ENCODE results near the gene MAP4K5.
A peak's percentile ranks its signal among the peaks of the same experiment; 100 is the strongest.

DNA sequence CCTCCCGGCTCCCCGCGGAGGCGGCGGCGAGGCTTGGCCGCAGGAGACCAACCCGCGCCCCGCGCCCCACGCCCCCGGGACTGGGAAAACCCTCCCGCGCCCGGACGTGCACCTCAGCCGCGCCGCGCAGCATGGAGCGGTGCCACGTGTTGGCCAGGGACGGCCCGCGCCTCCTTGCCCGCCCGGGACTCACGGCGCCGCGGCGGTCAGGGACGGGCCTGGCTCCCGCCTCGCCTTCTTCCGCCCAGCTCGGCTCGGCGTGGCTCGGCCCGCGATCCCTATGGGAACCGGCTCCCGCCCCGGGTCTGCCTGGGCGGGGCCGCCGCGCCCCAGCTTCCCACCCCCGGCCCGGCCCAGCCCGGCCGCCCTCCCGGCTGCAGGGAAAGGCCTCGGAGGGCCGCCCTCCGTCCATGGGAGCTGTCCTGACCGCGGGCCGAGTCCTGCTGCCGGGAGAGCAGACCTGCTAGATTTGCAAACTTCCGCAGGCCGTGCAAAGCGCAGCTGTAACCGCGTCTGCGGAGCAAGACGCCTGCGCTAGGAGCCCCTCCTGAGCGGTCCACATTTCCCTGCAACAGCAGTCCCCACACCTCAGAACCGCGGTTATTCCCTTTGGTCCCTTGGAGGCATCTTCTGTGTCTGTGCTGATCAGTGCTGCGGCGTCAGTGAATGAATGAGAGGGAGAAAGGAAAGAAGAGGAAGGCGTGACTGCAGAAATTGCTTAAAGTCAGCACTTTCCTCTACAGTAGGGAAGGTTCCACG is 135.6 kb downstream of the MAP4K5 start, which contains the start of gene CDKL1:
- TF ChIP-seq, protein P1, sequence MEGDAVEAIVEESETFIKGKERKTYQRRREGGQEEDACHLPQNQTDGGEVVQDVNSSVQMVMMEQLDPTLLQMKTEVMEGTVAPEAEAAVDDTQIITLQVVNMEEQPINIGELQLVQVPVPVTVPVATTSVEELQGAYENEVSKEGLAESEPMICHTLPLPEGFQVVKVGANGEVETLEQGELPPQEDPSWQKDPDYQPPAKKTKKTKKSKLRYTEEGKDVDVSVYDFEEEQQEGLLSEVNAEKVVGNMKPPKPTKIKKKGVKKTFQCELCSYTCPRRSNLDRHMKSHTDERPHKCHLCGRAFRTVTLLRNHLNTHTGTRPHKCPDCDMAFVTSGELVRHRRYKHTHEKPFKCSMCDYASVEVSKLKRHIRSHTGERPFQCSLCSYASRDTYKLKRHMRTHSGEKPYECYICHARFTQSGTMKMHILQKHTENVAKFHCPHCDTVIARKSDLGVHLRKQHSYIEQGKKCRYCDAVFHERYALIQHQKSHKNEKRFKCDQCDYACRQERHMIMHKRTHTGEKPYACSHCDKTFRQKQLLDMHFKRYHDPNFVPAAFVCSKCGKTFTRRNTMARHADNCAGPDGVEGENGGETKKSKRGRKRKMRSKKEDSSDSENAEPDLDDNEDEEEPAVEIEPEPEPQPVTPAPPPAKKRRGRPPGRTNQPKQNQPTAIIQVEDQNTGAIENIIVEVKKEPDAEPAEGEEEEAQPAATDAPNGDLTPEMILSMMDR (IDR thresholded peaks at IDR 0.05), result peak in 1 of 5 experiments; percentile 8
- TF ChIP-seq POLR2A (IDR thresholded peaks at IDR 0.05) (no peak), EP300 (IDR thresholded peaks at IDR 0.05) (peak in 1 of 2 donors; percentile 19)
